ENCODE data around the gene CNOT4. TPM values are rescaled to one million over a fixed set of nuclear protein-coding genes. Genes with fewer than 3 reads are reported as not detected.

Gene CNOT4
- polyA plus RNA-seq, 2 of the 4 experiments (the other 2 are of a cell fraction), result 10.0 to 16.4 TPM

GRCh38 chr7:135330088-135330487 lies 179.8 kb downstream of the CNOT4 start:
- POLR2A ChIA-PET, result no interaction called here
- TF ChIP-seq MAX (IDR thresholded peaks at IDR 0.05) (no peak), GATA3 (IDR thresholded peaks at IDR 0.05; ENCODE audit: borderline replicate concordance) (no peak), ZC3H11A (IDR thresholded peaks at IDR 0.05) (no peak), BCL3 (IDR thresholded peaks at IDR 0.05) (no peak)
- FAIRE-seq, result no peak
- Histone ChIP-seq H3K4me1 (peaks cover 3% of the 10 kb centered on the region; the same call in 1 of the 3 replicates), H3K27ac (no peak overlapping the region), H3K4me2 (no peak overlapping the region), H3K4me3 (no peak overlapping the region), H3K9me3 (no peaks in the 10 kb centered on the region)
- ATAC-seq, result no peak
- CTCF ChIA-PET, result interaction anchor here (1.0 to 5.2 kb wide), 3 partner anchors 9 to 49 kb away, joined by 4 to 35 read pairs (median 5); no protein-coding TSS in a partner anchor
- no peak for DNase-seq (ENCODE audit: low read depth in 1 of 2, low spot score in 1 of 2)
- 50% methylated on average over 1 of the region's 1 CpG for WGBS (ENCODE audit: missing lambda C conversion rate)

DNA sequence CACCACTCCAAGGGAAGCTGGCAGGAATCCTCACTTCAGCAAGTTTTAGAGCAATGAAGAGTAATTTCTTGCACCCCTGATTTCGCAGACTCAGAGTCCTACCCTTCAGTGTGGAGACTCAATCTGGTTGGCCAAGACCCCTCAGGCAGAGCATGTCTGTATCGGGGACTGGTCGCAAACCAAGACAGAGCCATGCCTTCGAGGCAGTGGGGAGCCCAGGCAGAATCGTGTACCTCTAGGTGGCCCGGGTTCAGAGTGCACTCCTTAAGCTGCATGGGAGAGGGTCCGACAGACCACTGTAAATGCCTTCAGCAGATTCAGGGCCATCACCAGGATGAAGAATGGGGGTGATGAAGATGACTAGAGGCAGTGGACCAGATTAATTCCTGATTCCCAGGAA lies 181.4 kb downstream of the CNOT4 start:
- FAIRE-seq, result no peak
- CTCF ChIA-PET, result interaction anchor here (1.2 to 5.2 kb wide), 2 partner anchors 48 to 53 kb away, joined by 3 to 35 read pairs; no protein-coding TSS in a partner anchor
- Histone ChIP-seq H3K4me1 (0 out of 3 replicates have a peak, but pooled peaks cover 3% of the 10 kb centered on the region), H3K9me3 (no peaks in the 10 kb centered on the region), H3K27ac (no peak overlapping the region), H3K4me3 (no peak overlapping the region), H3K4me2 (no peak overlapping the region)
- TF ChIP-seq MAZ (IDR thresholded peaks at IDR 0.05; ENCODE audit: borderline replicate concordance, low read depth, low read length) (no peak), MYC (IDR thresholded peaks at IDR 0.05; ENCODE audit: borderline replicate concordance, low read length) (no peak), FOSL2 (IDR thresholded peaks at IDR 0.05) (no peak), FOSL2 (CRISPR knock-in tag; IDR thresholded peaks at IDR 0.05) (no peak), HES2 (IDR thresholded peaks at IDR 0.05) (no peak), CBX8 (IDR thresholded peaks at IDR 0.05) (no peak), BHLHE40 (IDR thresholded peaks at IDR 0.05; ENCODE audit: low read depth, low read length) (no peak), GATA3 (IDR thresholded peaks at IDR 0.05; ENCODE audit: borderline replicate concordance) (no peak), HMGXB4 (CRISPR knock-in tag; IDR thresholded peaks at IDR 0.05; ENCODE audit: borderline replicate concordance) (no peak), ESRRA (IDR thresholded peaks at IDR 0.05; ENCODE audit: borderline replicate concordance, low read length) (no peak), KDM5A (IDR thresholded peaks at IDR 0.05) (no peak)
- TF ChIP-seq, protein P1, sequence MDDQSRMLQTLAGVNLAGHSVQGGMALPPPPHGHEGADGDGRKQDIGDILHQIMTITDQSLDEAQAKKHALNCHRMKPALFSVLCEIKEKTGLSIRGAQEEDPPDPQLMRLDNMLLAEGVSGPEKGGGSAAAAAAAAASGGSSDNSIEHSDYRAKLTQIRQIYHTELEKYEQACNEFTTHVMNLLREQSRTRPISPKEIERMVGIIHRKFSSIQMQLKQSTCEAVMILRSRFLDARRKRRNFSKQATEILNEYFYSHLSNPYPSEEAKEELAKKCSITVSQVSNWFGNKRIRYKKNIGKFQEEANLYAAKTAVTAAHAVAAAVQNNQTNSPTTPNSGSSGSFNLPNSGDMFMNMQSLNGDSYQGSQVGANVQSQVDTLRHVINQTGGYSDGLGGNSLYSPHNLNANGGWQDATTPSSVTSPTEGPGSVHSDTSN (IDR thresholded peaks at IDR 0.05), result no peak
- DNase-seq (ENCODE audit: low read depth in 1 of 2, low spot score in 1 of 2), result no peak
- 64% methylated on average over 5 of the region's 7 CpGs for WGBS (ENCODE audit: missing lambda C conversion rate)
- no peak for ATAC-seq
- POLR2A ChIA-PET, result no interaction called here

DNA sequence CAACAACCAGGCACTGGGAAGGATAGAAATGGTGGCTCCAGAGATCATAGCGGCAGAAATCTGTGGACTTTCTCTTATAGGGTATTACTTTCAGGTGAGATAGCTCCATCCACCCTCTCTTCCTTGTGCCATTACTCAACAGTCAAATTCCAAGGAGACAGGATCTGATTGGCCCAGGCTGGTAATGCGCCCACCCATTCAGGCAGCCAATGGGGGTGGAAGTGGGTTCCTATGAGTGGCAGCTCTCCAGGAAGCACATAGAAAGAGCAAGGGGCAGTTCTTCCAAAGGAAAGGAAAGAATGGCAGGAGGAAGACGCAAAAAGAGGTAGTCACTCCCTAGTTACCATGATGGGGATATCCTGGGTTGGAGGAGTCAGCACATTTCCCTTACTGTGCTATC lies 181.8 kb downstream of the CNOT4 start:
- H3K9me3 ChIP-seq, result no peaks in the 10 kb centered on the region
- FAIRE-seq, result no peak
- no peak overlapping the region for H3K4me2 ChIP-seq
- no peak overlapping the region for H3K4me3 ChIP-seq
- ChIA-PET POLR2A (interaction anchor here (0.6 kb wide), 1 partner anchor 157 kb away, joined by 3 read pairs; the partner anchor contains the start of gene CYREN), CTCF (interaction anchor here (1.2 to 5.2 kb wide), 2 partner anchors 47 to 53 kb away, joined by 3 to 35 read pairs; no protein-coding TSS in a partner anchor)
- WGBS (ENCODE audit: missing lambda C conversion rate), result 97% methylated on average over 3 of the region's 3 CpGs
- no peak overlapping the region for H3K27ac ChIP-seq
- no peak for DNase-seq (ENCODE audit: low read depth in 1 of 2, low spot score in 1 of 2)
- H3K4me1 ChIP-seq, result no peaks in the 10 kb centered on the region
- ATAC-seq, result no peak
- TF ChIP-seq KDM5A (IDR thresholded peaks at IDR 0.05) (no peak), FOSB (CRISPR knock-in tag; IDR thresholded peaks at IDR 0.05) (no peak), ZFP36 (IDR thresholded peaks at IDR 0.05; ENCODE audit: borderline replicate concordance, partially characterized antibody) (no peak), MAFK (IDR thresholded peaks at IDR 0.05; ENCODE audit: partially characterized antibody) (no peak), MYC (IDR thresholded peaks at IDR 0.05; ENCODE audit: borderline replicate concordance, low read length) (no peak), REST (IDR thresholded peaks at IDR 0.05) (no peak), HMGXB4 (CRISPR knock-in tag; IDR thresholded peaks at IDR 0.05; ENCODE audit: borderline replicate concordance) (no peak), FOSL2 (IDR thresholded peaks at IDR 0.05) (no peak), FOSL2 (CRISPR knock-in tag; IDR thresholded peaks at IDR 0.05) (no peak)
- TF ChIP-seq, protein P2, sequence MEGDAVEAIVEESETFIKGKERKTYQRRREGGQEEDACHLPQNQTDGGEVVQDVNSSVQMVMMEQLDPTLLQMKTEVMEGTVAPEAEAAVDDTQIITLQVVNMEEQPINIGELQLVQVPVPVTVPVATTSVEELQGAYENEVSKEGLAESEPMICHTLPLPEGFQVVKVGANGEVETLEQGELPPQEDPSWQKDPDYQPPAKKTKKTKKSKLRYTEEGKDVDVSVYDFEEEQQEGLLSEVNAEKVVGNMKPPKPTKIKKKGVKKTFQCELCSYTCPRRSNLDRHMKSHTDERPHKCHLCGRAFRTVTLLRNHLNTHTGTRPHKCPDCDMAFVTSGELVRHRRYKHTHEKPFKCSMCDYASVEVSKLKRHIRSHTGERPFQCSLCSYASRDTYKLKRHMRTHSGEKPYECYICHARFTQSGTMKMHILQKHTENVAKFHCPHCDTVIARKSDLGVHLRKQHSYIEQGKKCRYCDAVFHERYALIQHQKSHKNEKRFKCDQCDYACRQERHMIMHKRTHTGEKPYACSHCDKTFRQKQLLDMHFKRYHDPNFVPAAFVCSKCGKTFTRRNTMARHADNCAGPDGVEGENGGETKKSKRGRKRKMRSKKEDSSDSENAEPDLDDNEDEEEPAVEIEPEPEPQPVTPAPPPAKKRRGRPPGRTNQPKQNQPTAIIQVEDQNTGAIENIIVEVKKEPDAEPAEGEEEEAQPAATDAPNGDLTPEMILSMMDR (IDR thresholded peaks at IDR 0.05), result no peak
